Measurements from ENCODE around the gene DNAJC7.
"Not testable (repeated sequence)": the region's sequence is repeated elsewhere in the genome, so short reads cannot be mapped to it uniquely, and the experiment has no call there.

DNAJC7 gene

GRCh38 chr17:42039794-42040763 is 22.8 kb upstream of the DNAJC7 start:
- no peak for FAIRE-seq

GRCh38 chr17:42038221-42038973 is 21.2 kb upstream of the DNAJC7 start:
- no peak for FAIRE-seq

GRCh38 chr17:42034059-42034458 is 16.8 kb upstream of the DNAJC7 start:
- FAIRE-seq = no peak

- no peak for FAIRE-seq
Observed at GRCh38 chr17:42031584-42031983, 14.3 kb upstream of the DNAJC7 start.

- FAIRE-seq = no peak
Observed at GRCh38 chr17:42028791-42029127, 11.5 kb upstream of the DNAJC7 start.

- no peak for FAIRE-seq
Observed at GRCh38 chr17:42027961-42028790, 10.9 kb upstream of the DNAJC7 start.

- FAIRE-seq = no peak
Observed at GRCh38 chr17:42027590-42027889, 10.3 kb upstream of the DNAJC7 start.

- FAIRE-seq = no peak
Observed at GRCh38 chr17:42026857-42027589, 9.8 kb upstream of the DNAJC7 start.

GRCh38 chr17:42025936-42026335 is 8.7 kb upstream of the DNAJC7 start:
- FAIRE-seq = no peak

- no peak for FAIRE-seq
Observed at GRCh38 chr17:42025191-42025579, 7.9 kb upstream of the DNAJC7 start.

GRCh38 chr17:42023524-42024349 is 6.5 kb upstream of the DNAJC7 start:
- FAIRE-seq = no peak

GRCh38 chr17:42020845-42021244 is 3.6 kb upstream of the DNAJC7 start:
- not testable (repeated sequence) for FAIRE-seq

- FAIRE-seq = no peak
Observed at GRCh38 chr17:42019509-42020404, 2.5 kb upstream of the DNAJC7 start, which contains the start of gene NKIRAS2. Gene NKIRAS2, plus strand, starts transcription at chr17:42020090. Its CDS starts 1,488 bp downstream, at chr17:42021578.

- no peak for FAIRE-seq
Observed at GRCh38 chr17:42018988-42019387, 1.7 kb upstream of the DNAJC7 start.

GRCh38 chr17:42018339-42018738 is 1.1 kb upstream of the DNAJC7 start:
- no peak for FAIRE-seq

GRCh38 chr17:42017866-42018200 is 594 bp upstream of the DNAJC7 start:
- FAIRE-seq = no peak

- FAIRE-seq = no peak
Observed at GRCh38 chr17:42016411-42016831, 818 bp downstream of the DNAJC7 start.

GRCh38 chr17:42013740-42014139 is 3.5 kb downstream of the DNAJC7 start:
- FAIRE-seq = not testable (repeated sequence)

- not testable (repeated sequence) for FAIRE-seq
Observed at GRCh38 chr17:42012363-42012762, 4.9 kb downstream of the DNAJC7 start.

GRCh38 chr17:42010898-42011516 is 6.2 kb downstream of the DNAJC7 start:
- FAIRE-seq = no peak
